MCF 10A (cell line): ENCODE measurements around the gene KITLG. TPM values are rescaled to one million over a fixed set of nuclear protein-coding genes. Genes with fewer than 3 reads are reported as not detected.

Experiments used
- BruUV-seq: library from RNA; stranded (reverse); fragments of 400-500 nt; replicated peaks from 2 replicates; lab custom pipeline; 2021; lab: Mats Ljungman, UMichigan
- CTCF ChIA-PET: fragments of 300-600 bp; sonication (Branson Sonifier 250); formaldehyde crosslinking; extraction: SDS; loops from one replicate; lab custom pipeline; 2021; ENCODE audit warnings: antibody characterized with exemption, inconsistent platforms; lab: Yijun Ruan, JAX
- POLR2A ChIA-PET: fragments of 300-600, 350-650 bp; sonication (Branson Sonifier 250); formaldehyde crosslinking; extraction: SDS; loops from one replicate; lab custom pipeline; 2020; ENCODE audit warnings: antibody characterized with exemption, inconsistent platforms; lab: Yijun Ruan, JAX
- DNase-seq: peaks from one replicate; pipeline ENCODE4 v3.0.0-alpha.2; 2018; ENCODE audit not compliant: unreplicated experiment
- H3K27ac Mint-ChIP-seq: one replicate; pipeline ENCODE4 v1.8.0; 2022; ENCODE audit warnings: mild to moderate bottlenecking, low read depth, mixed read lengths; ENCODE audit not compliant: unreplicated experiment
- H3K27me3 Mint-ChIP-seq: one replicate; pipeline ENCODE4 v1.8.0; 2022; ENCODE audit warnings: mixed read lengths; ENCODE audit not compliant: insufficient read depth, unreplicated experiment
- H3K36me3 Mint-ChIP-seq: one replicate; pipeline ENCODE4 v1.8.0; 2022; ENCODE audit warnings: mild to moderate bottlenecking, moderate library complexity, mixed read lengths; ENCODE audit not compliant: insufficient read depth, unreplicated experiment
- H3K4me1 Mint-ChIP-seq: one replicate; pipeline ENCODE4 v1.8.0; 2022; ENCODE audit warnings: mixed read lengths; ENCODE audit not compliant: insufficient read depth, unreplicated experiment
- H3K4me3 Mint-ChIP-seq: one replicate; pipeline ENCODE4 v1.8.0; 2022; ENCODE audit warnings: mild to moderate bottlenecking, moderate library complexity, mixed read lengths; ENCODE audit not compliant: unreplicated experiment
- H3K9me3 Mint-ChIP-seq: one replicate; pipeline ENCODE4 v1.8.0; 2022; ENCODE audit warnings: mixed read lengths; ENCODE audit not compliant: unreplicated experiment
- intact Hi-C: fragments of 100-400 bp; cut with micrococcal nuclease; formaldehyde crosslinking; loops from 2 replicates; pipeline ENCODE4 v1.14.1; 2022
- total RNA-seq: library from RNA; stranded (reverse); gene quantifications from 2 replicates; pipeline ENCODE4 v1.2.3, GENCODE V29; 2022
- TF ChIP-seq, protein P1 (sequence below): fragments of 200-600 bp; IDR thresholded peaks from one replicate; pipeline ENCODE4 v1.8.0; 2022; ENCODE audit warnings: antibody characterized with exemption, mild to moderate bottlenecking; ENCODE audit not compliant: unreplicated experiment

KITLG gene
- total RNA-seq, 1 experiment from 2014 or later, result 4.8 TPM

DNA sequence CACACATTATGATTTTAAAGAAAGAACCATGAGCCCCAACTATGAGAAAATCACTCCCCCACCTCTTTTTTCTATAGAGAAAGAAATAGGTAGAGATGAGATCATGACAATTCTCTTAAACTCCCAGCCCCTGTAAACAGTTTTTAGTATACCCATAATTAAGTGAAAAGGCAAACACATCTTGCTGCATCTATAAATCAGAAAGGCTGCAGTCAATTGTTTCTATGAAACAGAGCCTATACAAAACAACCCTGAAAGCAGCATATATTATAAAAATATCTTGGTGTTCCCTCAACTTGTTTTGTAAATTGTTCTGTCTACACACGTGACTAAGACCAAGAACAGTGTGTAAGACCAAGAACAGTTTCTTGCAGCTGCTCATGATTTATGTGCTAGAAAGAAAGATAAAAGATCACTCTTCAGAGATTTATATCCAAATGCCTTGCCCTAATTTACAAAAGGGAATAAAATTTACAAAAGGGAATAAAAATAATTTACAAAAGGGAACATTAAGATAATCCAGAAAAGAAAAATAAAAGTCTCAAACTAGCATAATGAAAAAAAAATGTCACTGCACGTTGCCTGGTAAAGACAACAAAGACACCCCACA is 4.8 kb downstream of the KITLG start:
- ChIA-PET POLR2A (no interaction called here), CTCF (interaction anchor here (1.0 kb wide), 1 partner anchor 887 kb away, joined by 4 read pairs; no protein-coding TSS in a partner anchor)
- BruUV-seq, result no TSS peak
- TF ChIP-seq, protein P1, sequence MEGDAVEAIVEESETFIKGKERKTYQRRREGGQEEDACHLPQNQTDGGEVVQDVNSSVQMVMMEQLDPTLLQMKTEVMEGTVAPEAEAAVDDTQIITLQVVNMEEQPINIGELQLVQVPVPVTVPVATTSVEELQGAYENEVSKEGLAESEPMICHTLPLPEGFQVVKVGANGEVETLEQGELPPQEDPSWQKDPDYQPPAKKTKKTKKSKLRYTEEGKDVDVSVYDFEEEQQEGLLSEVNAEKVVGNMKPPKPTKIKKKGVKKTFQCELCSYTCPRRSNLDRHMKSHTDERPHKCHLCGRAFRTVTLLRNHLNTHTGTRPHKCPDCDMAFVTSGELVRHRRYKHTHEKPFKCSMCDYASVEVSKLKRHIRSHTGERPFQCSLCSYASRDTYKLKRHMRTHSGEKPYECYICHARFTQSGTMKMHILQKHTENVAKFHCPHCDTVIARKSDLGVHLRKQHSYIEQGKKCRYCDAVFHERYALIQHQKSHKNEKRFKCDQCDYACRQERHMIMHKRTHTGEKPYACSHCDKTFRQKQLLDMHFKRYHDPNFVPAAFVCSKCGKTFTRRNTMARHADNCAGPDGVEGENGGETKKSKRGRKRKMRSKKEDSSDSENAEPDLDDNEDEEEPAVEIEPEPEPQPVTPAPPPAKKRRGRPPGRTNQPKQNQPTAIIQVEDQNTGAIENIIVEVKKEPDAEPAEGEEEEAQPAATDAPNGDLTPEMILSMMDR, result no peak
- intact Hi-C loops, result no loop called here
- Mint-ChIP-seq H3K4me1 (peaks cover 36% of the 10 kb centered on the region), H3K9me3 (no peaks in the 10 kb centered on the region), H3K4me3 (no peak overlapping the region), H3K27me3 (no peaks in the 10 kb centered on the region), H3K27ac (no peak overlapping the region), H3K36me3 (peaks cover 4% of the 10 kb centered on the region)
- DNase-seq, result no peak

- intact Hi-C loops, result no loop called here
- Mint-ChIP-seq H3K9me3 (no peaks in the 10 kb centered on the region), H3K4me3 (no peak overlapping the region), H3K36me3 (no peaks in the 10 kb centered on the region), H3K4me1 (peaks cover 36% of the 10 kb centered on the region), H3K27me3 (no peaks in the 10 kb centered on the region), H3K27ac (no peak overlapping the region)
- ChIA-PET POLR2A (interaction anchor here (0.6 to 1.8 kb wide), 2 partner anchors 14 to 432 kb away, joined by 3 to 7 read pairs; partner anchors contain the start of genes CEP290 and TMTC3), CTCF (interaction anchor here (0.9 to 1.0 kb wide), 2 partner anchors 21 to 888 kb away, joined by 3 to 4 read pairs; no protein-coding TSS in a partner anchor)
- BruUV-seq, result no TSS peak
- TF ChIP-seq, protein P1, result no peak
- no peak for DNase-seq
Measured at GRCh38 chr12:88574278-88574677, 6.0 kb downstream of the KITLG start.

GRCh38 chr12:88573583-88573982 is 6.7 kb downstream of the KITLG start:
- intact Hi-C loops, result no loop called here
- TF ChIP-seq, protein P1, result no peak
- Mint-ChIP-seq H3K9me3 (no peaks in the 10 kb centered on the region), H3K27ac (no peak overlapping the region), H3K4me1 (peaks cover 36% of the 10 kb centered on the region), H3K36me3 (no peaks in the 10 kb centered on the region), H3K27me3 (no peaks in the 10 kb centered on the region), H3K4me3 (no peak overlapping the region)
- CTCF ChIA-PET, result interaction anchor here (0.9 kb wide), 1 partner anchor 20 kb away, joined by 3 read pairs; no protein-coding TSS in a partner anchor
- DNase-seq, result no peak
- no TSS peak for BruUV-seq
- POLR2A ChIA-PET, result interaction anchor here (0.6 to 1.9 kb wide), 4 partner anchors 8 to 432 kb away, joined by 3 to 7 read pairs (median 4); partner anchors contain the start of genes CEP290 and TMTC3

GRCh38 chr12:88572781-88573549 is 7.3 kb downstream of the KITLG start:
- H3K36me3 Mint-ChIP-seq, result no peaks in the 10 kb centered on the region
- no peaks in the 10 kb centered on the region for H3K27me3 Mint-ChIP-seq
- ChIA-PET CTCF (interaction anchor here (0.7 to 0.9 kb wide), 2 partner anchors 11 to 20 kb away, joined by 3 read pairs; no protein-coding TSS in a partner anchor), POLR2A (interaction anchor here (0.7 to 3.8 kb wide), 5 partner anchors 9 to 351 kb away, joined by 3 to 17 read pairs (median 4); no protein-coding TSS in a partner anchor)
- TF ChIP-seq, protein P1, result no peak
- no peak overlapping the region for H3K27ac Mint-ChIP-seq
- H3K4me3 Mint-ChIP-seq, result no peak overlapping the region
- DNase-seq, result peak; percentile 22
- no TSS peak for BruUV-seq
- intact Hi-C loops, result no loop called here
- H3K9me3 Mint-ChIP-seq, result no peaks in the 10 kb centered on the region
- H3K4me1 Mint-ChIP-seq, result peaks cover 30% of the 10 kb centered on the region
